Measurements from ENCODE around the gene MYL5.

DNA sequence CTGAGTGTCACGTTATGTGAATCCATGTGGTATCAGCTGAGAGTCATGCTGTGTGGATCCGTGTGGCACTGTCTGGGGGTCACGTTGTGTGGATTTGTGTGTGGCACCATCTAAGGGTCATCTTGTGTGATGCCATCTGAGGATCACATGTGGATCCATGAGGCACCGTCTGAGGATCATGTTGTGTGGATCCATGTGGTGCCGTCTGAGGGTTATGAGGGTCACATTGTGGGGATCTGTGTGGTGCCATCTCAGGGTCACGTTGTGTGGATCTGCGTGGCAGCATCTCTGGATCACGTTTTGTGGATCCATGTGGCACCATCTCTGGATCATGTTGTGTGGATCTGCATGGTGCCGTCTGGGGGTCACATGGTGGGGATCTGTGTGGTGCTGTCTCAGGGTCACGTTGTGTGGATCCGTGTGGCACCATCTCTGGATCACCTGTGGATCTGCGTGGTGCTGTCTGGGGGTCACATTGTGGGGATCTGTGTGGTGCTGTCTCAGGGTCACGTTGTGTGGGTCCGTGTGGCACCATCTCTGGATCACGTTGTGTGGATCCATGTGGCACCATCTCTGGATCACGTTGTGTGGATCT, 42.0 kb upstream of the MYL5 start:
- TF ChIP-seq POLR2A (IDR thresholded peaks at IDR 0.05; ENCODE audit: low read length) = no peak
- no peak for TF ChIP-seq GATA1 (IDR thresholded peaks at IDR 0.05; ENCODE audit: low read depth, low read length)

All from erythroblast (primary cell).